Measurements from ENCODE around the gene TADA2B. TPM values are rescaled to one million over a fixed set of nuclear protein-coding genes. Genes with fewer than 3 reads are reported as not detected.
A peak's percentile ranks its signal among the peaks of the same experiment; 100 is the strongest.

The TADA2B gene
- total and polyA plus RNA-seq, 3 donors from 2014 or later = 34.5 to 47.6 (median 42.2) TPM

GRCh38 chr4:7103607-7104365 lies 60.6 kb downstream of the TADA2B start:
- H3K27ac ChIP-seq = no peak overlapping the region
- peaks cover 21% of the 10 kb centered on the region for H3K4me1 ChIP-seq
- DNase-seq = no peak
- H3K36me3 ChIP-seq (ENCODE audit: low read depth, missing control alignments) = no peaks in the 10 kb centered on the region
- 14 to 25% methylated on average over 16 to 21 of the region's 21 CpGs for WGBS, 2 donors
- peak overlapping the region; percentile 42 to 60 for H3K4me3 ChIP-seq
- intact Hi-C loops (cut with DNase I; ENCODE audit: low total_unique reads) = no loop called here
- no peaks in the 10 kb centered on the region for H3K9me3 ChIP-seq
- TF ChIP-seq POLR2A (IDR thresholded peaks at IDR 0.05) = no peak
- TF ChIP-seq CTCF (IDR thresholded peaks at IDR 0.05) = no peak
- H3K27me3 ChIP-seq = no peaks in the 10 kb centered on the region

- Histone ChIP-seq H3K27ac (no peak overlapping the region), H3K4me3 (no peak overlapping the region), H3K36me3 (ENCODE audit: low read depth, missing control alignments) (no peaks in the 10 kb centered on the region), H3K27me3 (no peaks in the 10 kb centered on the region), H3K9me3 (no peaks in the 10 kb centered on the region), H3K4me1 (peaks cover 21% of the 10 kb centered on the region)
- intact Hi-C loops (cut with DNase I; ENCODE audit: low total_unique reads) = no loop called here
- DNase-seq = no peak
- 79 to 84% methylated on average over 7 of the region's 7 CpGs for WGBS, 2 donors
- no peak for TF ChIP-seq POLR2A (IDR thresholded peaks at IDR 0.05)
These were observed 61.3 kb downstream of the TADA2B start for GRCh38 chr4:7104366-7105031.

- H3K27me3 ChIP-seq = no peaks in the 10 kb centered on the region
- no peak for DNase-seq
- peaks cover 21% of the 10 kb centered on the region for H3K4me1 ChIP-seq
- no peaks in the 10 kb centered on the region for H3K9me3 ChIP-seq
- H3K4me3 ChIP-seq = no peak overlapping the region
- no peak for TF ChIP-seq CTCF (IDR thresholded peaks at IDR 0.05)
- no peak for TF ChIP-seq POLR2A (IDR thresholded peaks at IDR 0.05)
- no peak overlapping the region for H3K27ac ChIP-seq
- 60 to 66% methylated on average over 13 to 15 of the region's 15 CpGs for WGBS, 2 donors
- H3K36me3 ChIP-seq (ENCODE audit: low read depth, missing control alignments) = no peaks in the 10 kb centered on the region
- intact Hi-C loops (cut with DNase I; ENCODE audit: low total_unique reads) = no loop called here
These were observed 62.1 kb downstream of the TADA2B start for GRCh38 chr4:7105276-7105675.

GRCh38 chr4:7107166-7107905 lies 64.2 kb downstream of the TADA2B start:
- intact Hi-C loops (cut with DNase I; ENCODE audit: low total_unique reads) = no loop called here
- WGBS, 2 donors = 89 to 95% methylated on average over 11 of the region's 11 CpGs

More at GRCh38 chr4:7107166-7107905, 64.2 kb downstream of the TADA2B start:
- TF ChIP-seq POLR2A (IDR thresholded peaks at IDR 0.05) (no peak), CTCF (IDR thresholded peaks at IDR 0.05) (no peak)
- Histone ChIP-seq H3K4me3 (no peak overlapping the region), H3K27ac (no peak overlapping the region), H3K9me3 (no peaks in the 10 kb centered on the region), H3K4me1 (peaks cover 13% of the 10 kb centered on the region), H3K27me3 (no peaks in the 10 kb centered on the region), H3K36me3 (ENCODE audit: low read depth, missing control alignments) (no peaks in the 10 kb centered on the region)
- no peak for DNase-seq

Other genes starting within 250 kb of the TADA2B start
- 10 to 100 TPM; 87.6 to 98.8 TPM for gene TBC1D14, start 133.5 kb upstream of the TADA2B start, total RNA-seq
- gene TBC1D14, start 133.5 kb upstream of the TADA2B start, polyA plus RNA-seq (ENCODE audit: insufficient read depth, low read depth, low replicate concordance) = 78.0 TPM
- gene GRPEL1, start 24.7 kb downstream of the TADA2B start, total RNA-seq = 10 to 100 TPM; 40.8 to 58.5 TPM
- 88.6 TPM for gene GRPEL1, start 24.7 kb downstream of the TADA2B start, polyA plus RNA-seq (ENCODE audit: insufficient read depth, low read depth, low replicate concordance)
- 1 to 10 TPM; 2.7 to 2.9 TPM for gene SORCS2, start 149.2 kb downstream of the TADA2B start, total RNA-seq
- 4.6 TPM for gene SORCS2, start 149.2 kb downstream of the TADA2B start, polyA plus RNA-seq (ENCODE audit: insufficient read depth, low read depth, low replicate concordance)

Measured in testis (tissue), 3 donors.